Gastroesophageal sphincter (tissue), 4 donors: Measurements from ENCODE around the gene COL1A2. TPM values are rescaled to one million over a fixed set of nuclear protein-coding genes. Genes with fewer than 3 reads are reported as not detected.

ENCODE experiments used
- ATAC-seq: fragments of 150-250 bp; one replicate; pipeline ENCODE4 v1.9.1; 2016; ENCODE audit warnings: mild to moderate bottlenecking, moderate library complexity
- H3K27ac ChIP-seq, 4 donors: fragments of 200-600 bp; sonication (generic) in 3 of 4; 1 replicate in 3 of 4; 2 replicates in 1 of 4; pipeline ENCODE4 v1.5.1; 2016 to 2019
- H3K27me3 ChIP-seq: fragments of 200-600 bp; sonication (generic); one replicate; pipeline ENCODE4 v1.5.1; 2019
- H3K36me3 ChIP-seq, 2 donors: fragments of 200-600 bp; sonication (generic); one replicate each; pipeline ENCODE4 v1.5.1; 2019; ENCODE audit warnings: control low read depth in 1 of 2
- H3K4me1 ChIP-seq, 3 donors: fragments of 200-600 bp; sonication (generic); 1 replicate in 2 of 3; 2 replicates in 1 of 3; pipeline ENCODE4 v1.5.1; 2016 to 2019; ENCODE audit warnings: control low read depth in 2 of 3
- H3K4me3 ChIP-seq, 2 donors: fragments of 200-600 bp; sonication (generic); one replicate each; pipeline ENCODE4 v1.5.1; 2019; ENCODE audit warnings: mild to moderate bottlenecking in 1 of 2, moderate library complexity in 1 of 2
- H3K9me3 ChIP-seq, 3 donors: fragments of 200-600 bp; sonication (generic); one replicate each; pipeline ENCODE4 v1.5.1; 2017 to 2019; ENCODE audit warnings: control low read depth in 2 of 3
- EP300 ChIP-seq: sonication (generic); formaldehyde crosslinking; IDR thresholded peaks from one replicate; pipeline ENCODE4 v1.6.1; 2017; ENCODE audit warnings: antibody characterized with exemption, mild to moderate bottlenecking
- POLR2A ChIP-seq, 2 donors: fragments of 450-650 bp; IDR thresholded peaks; one replicate each; pipeline ENCODE4 v1.6.1; 2017; ENCODE audit warnings: antibody characterized with exemption in 2 of 2, mild to moderate bottlenecking in 2 of 2, moderate library complexity in 1 of 2
- POLR2AphosphoS5 ChIP-seq: sonication (generic); formaldehyde crosslinking; IDR thresholded peaks from one replicate; pipeline ENCODE4 v1.6.1; 2017; ENCODE audit warnings: antibody characterized with exemption
- WGBS, 2 donors: methylation state at CpG; one replicate each; pipeline ENCODE4 v1.1.5; 2018; ENCODE audit warnings: low coverage in 1 of 2; 5-methylcytosine and 5-hydroxymethylcytosine counted together
- total RNA-seq, 4 donors: library from RNA; depleted of rRNA; stranded (reverse); fragments of >200 nt; gene quantifications; one replicate each; pipeline ENCODE4 v1.1.0, GENCODE V29; 2016
- TF ChIP-seq, protein P1 (sequence below), 4 experiments: fragments of 200-600 bp in 2 of 4; fragments of 450-650 bp in 2 of 4; sonication (generic) in 1 of 4; IDR thresholded peaks; one replicate each; pipeline ENCODE4 v1.5.1; 2017 to 2019; ENCODE audit warnings: antibody characterized with exemption in 4 of 4, mild to moderate bottlenecking in 2 of 4, moderate library complexity in 2 of 4

COL1A2 gene
- total RNA-seq, 4 donors from 2014 or later: 203 to 686 (median 311) TPM

- H3K36me3 ChIP-seq: no peaks in the 10 kb centered on the region
- H3K9me3 ChIP-seq: no peaks in the 10 kb centered on the region
- peak; percentile 74 for ATAC-seq
- H3K27ac ChIP-seq: peak overlapping the region; percentile 76 to 97 (median 83)
- peak; percentile 69 for TF ChIP-seq POLR2AphosphoS5
- no peak for TF ChIP-seq POLR2A (IDR thresholded peaks at IDR 0.05)
- H3K4me1 ChIP-seq: peaks cover 7 to 29% (median 16%) of the 10 kb centered on the region in 3 donors
- 3 to 6% methylated on average over 5 of the region's 5 CpGs for WGBS, 2 donors
- H3K27me3 ChIP-seq: no peaks in the 10 kb centered on the region
- peak overlapping the region; percentile 21 to 32 for H3K4me3 ChIP-seq
Measured at GRCh38 chr7:94368371-94368791, 26.3 kb upstream of the COL1A2 start.

DNA sequence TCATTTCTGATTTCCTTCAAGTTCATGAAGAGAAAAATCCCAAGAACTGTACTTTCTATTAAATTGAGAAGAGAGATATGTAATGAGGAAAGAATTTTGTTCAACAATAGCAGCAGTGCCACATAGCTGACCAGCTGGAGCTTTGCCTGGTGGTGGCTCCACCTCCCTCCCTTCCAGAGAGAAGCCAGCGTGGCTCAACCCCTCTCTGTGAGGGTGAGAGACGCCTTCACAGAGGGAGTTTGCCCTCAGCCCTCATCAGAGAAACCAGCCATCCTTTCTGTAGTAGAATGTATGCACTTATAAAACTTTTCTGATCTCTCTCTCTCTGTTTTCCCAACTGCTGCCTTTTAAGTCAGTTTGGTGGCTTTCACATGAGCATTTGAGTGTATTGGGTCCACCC lies 20.5 kb upstream of the COL1A2 start:
- Histone ChIP-seq H3K27ac (peak overlapping the region; percentile 82 to 100 (median 92)), H3K4me3 (peak overlapping the region; percentile 30 to 36), H3K9me3 (no peaks in the 10 kb centered on the region), H3K27me3 (no peaks in the 10 kb centered on the region), H3K4me1 (peaks cover 19 to 52% (median 22%) of the 10 kb centered on the region in 3 donors), H3K36me3 (no peaks in the 10 kb centered on the region)
- 0 to 14% methylated on average over 1 to 2 of the region's 2 CpGs for WGBS, 2 donors
- TF ChIP-seq EP300 (no peak), POLR2AphosphoS5 (peak; percentile 75), POLR2A (IDR thresholded peaks at IDR 0.05) (peak in 1 of 2 donors; percentile 41)
- TF ChIP-seq, protein P1, sequence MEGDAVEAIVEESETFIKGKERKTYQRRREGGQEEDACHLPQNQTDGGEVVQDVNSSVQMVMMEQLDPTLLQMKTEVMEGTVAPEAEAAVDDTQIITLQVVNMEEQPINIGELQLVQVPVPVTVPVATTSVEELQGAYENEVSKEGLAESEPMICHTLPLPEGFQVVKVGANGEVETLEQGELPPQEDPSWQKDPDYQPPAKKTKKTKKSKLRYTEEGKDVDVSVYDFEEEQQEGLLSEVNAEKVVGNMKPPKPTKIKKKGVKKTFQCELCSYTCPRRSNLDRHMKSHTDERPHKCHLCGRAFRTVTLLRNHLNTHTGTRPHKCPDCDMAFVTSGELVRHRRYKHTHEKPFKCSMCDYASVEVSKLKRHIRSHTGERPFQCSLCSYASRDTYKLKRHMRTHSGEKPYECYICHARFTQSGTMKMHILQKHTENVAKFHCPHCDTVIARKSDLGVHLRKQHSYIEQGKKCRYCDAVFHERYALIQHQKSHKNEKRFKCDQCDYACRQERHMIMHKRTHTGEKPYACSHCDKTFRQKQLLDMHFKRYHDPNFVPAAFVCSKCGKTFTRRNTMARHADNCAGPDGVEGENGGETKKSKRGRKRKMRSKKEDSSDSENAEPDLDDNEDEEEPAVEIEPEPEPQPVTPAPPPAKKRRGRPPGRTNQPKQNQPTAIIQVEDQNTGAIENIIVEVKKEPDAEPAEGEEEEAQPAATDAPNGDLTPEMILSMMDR (IDR thresholded peaks at IDR 0.05): peak in 2 of 4 experiments; percentile 13 to 30
- peak; percentile 90 for ATAC-seq

GRCh38 chr7:94374721-94375566 lies 19.8 kb upstream of the COL1A2 start:
- 3 to 21% methylated on average over 5 of the region's 5 CpGs for WGBS, 2 donors
- Histone ChIP-seq H3K9me3 (no peaks in the 10 kb centered on the region), H3K4me3 (peak overlapping the region; percentile 30 to 36), H3K27ac (peak overlapping the region; percentile 82 to 100 (median 92)), H3K4me1 (peaks cover 19 to 48% (median 21%) of the 10 kb centered on the region in 3 donors), H3K36me3 (no peaks in the 10 kb centered on the region), H3K27me3 (no peaks in the 10 kb centered on the region)
- ATAC-seq: peak; percentile 89
- peak; percentile 60 for TF ChIP-seq POLR2AphosphoS5
- TF ChIP-seq POLR2A (IDR thresholded peaks at IDR 0.05): no peak

- Histone ChIP-seq H3K4me1 (peaks cover 19 to 48% (median 21%) of the 10 kb centered on the region in 3 donors), H3K4me3 (peak overlapping the region; percentile 30 to 36)
- WGBS, 2 donors: 0 to 11% methylated on average over 1 to 2 of the region's 2 CpGs
Measured at GRCh38 chr7:94375691-94376090, 19.0 kb upstream of the COL1A2 start.

GRCh38 chr7:94376281-94376680 lies 18.4 kb upstream of the COL1A2 start:
- Histone ChIP-seq H3K4me3 (no peak overlapping the region), H3K36me3 (no peaks in the 10 kb centered on the region), H3K9me3 (no peaks in the 10 kb centered on the region), H3K4me1 (peaks cover 19 to 48% (median 21%) of the 10 kb centered on the region in 3 donors), H3K27ac (peak overlapping the region; percentile 79 to 100 (median 87)), H3K27me3 (no peaks in the 10 kb centered on the region)
- TF ChIP-seq EP300 (no peak), POLR2A (IDR thresholded peaks at IDR 0.05) (no peak)
- TF ChIP-seq, protein P1 (IDR thresholded peaks at IDR 0.05): no peak
- ATAC-seq: no peak
- WGBS, 2 donors: 78 to 80% methylated on average over 1 of the region's 1 CpG

More at GRCh38 chr7:94375691-94376090, 19.0 kb upstream of the COL1A2 start:
- H3K27me3 ChIP-seq: no peaks in the 10 kb centered on the region
- H3K9me3 ChIP-seq: no peaks in the 10 kb centered on the region
- ATAC-seq: peak; percentile 71
- H3K27ac ChIP-seq: peak overlapping the region; percentile 82 to 100 (median 92)
- no peaks in the 10 kb centered on the region for H3K36me3 ChIP-seq
- TF ChIP-seq, protein P1 (IDR thresholded peaks at IDR 0.05): no peak
- no peak for TF ChIP-seq POLR2AphosphoS5
- TF ChIP-seq EP300: no peak
- TF ChIP-seq POLR2A (IDR thresholded peaks at IDR 0.05): no peak
